RWPE2 (cell line): Measurements from ENCODE around the gene APCDD1L.
"Not testable (repeated sequence)": the region's sequence is repeated elsewhere in the genome, so short reads cannot be mapped to it uniquely, and the experiment has no call there.

ENCODE experiments used
- ATAC-seq: fragments of 200-7000 bp; cut with Tn5 transposase; 3 replicates; pipeline ENCODE4 v1.9.1; 2021; ENCODE audit warnings: low read depth
- DNase-seq: peaks from one replicate; pipeline ENCODE4 v3.0.0-alpha.2; 2020; ENCODE audit warnings: low spot score
- H3K27ac ChIP-seq: fragments of 450-650 bp; 2 replicates; pipeline ENCODE4 v1.5.1; 2017; ENCODE audit warnings: mild to moderate bottlenecking; ENCODE audit not compliant: poor library complexity, severe bottlenecking
- H3K27me3 ChIP-seq: fragments of 250-450 bp; sonication (Bioruptor Pico); 2 replicates; pipeline ENCODE4 v1.5.1; 2021; ENCODE audit warnings: mild to moderate bottlenecking, moderate library complexity; ENCODE audit not compliant: insufficient read depth, poor library complexity, severe bottlenecking
- H3K36me3 ChIP-seq: fragments of 250-450 bp; sonication (Bioruptor Pico); 2 replicates; pipeline ENCODE4 v1.5.1; 2020; ENCODE audit warnings: low read depth, mild to moderate bottlenecking, moderate library complexity
- H3K4me1 ChIP-seq: fragments of 250-450 bp; sonication (Bioruptor Pico); 2 replicates; pipeline ENCODE4 v1.5.1; 2021; ENCODE audit warnings: mild to moderate bottlenecking, moderate library complexity; ENCODE audit not compliant: insufficient read depth, poor library complexity, severe bottlenecking
- H3K4me3 ChIP-seq: fragments of 250-450 bp; sonication (Bioruptor Pico); 2 replicates; pipeline ENCODE4 v1.5.1; 2021; ENCODE audit warnings: mild to moderate bottlenecking, moderate library complexity; ENCODE audit not compliant: severe bottlenecking
- H3K9me3 ChIP-seq: fragments of 250-450 bp; sonication (Bioruptor Pico); 2 replicates; pipeline ENCODE4 v1.5.1; 2021; ENCODE audit warnings: mild to moderate bottlenecking, moderate library complexity; ENCODE audit not compliant: severe bottlenecking
- TF ChIP-seq, protein P1 (sequence below): fragments of 450-650 bp; IDR thresholded peaks from one replicate; pipeline ENCODE4 v1.5.1; 2017; ENCODE audit warnings: mild to moderate bottlenecking, moderate library complexity; ENCODE audit not compliant: poor library complexity, severe bottlenecking

The APCDD1L gene

DNA sequence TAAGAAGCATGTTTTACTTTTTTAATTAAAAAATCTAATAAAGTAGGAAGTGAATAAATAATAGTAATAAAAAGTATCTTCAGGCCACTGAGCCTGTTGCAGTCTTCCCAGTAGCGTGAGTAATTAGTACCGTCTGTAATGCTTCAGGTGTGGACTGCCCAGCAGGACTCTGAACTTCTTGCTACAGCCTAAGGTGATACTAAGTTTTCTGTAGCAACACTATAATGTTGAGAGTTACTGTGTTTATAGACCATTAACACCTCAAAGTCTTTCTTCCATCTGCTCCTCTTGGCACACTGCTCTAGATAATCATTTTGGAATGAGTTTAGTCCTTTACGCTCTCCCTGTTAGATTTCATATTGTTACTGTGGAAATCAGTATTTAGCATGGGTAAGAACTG is 97.8 kb downstream of the APCDD1L start:
- ATAC-seq: no peak
- no peaks in the 10 kb centered on the region for H3K27me3 ChIP-seq
- H3K9me3 ChIP-seq: no peaks in the 10 kb centered on the region
- TF ChIP-seq, protein P1, sequence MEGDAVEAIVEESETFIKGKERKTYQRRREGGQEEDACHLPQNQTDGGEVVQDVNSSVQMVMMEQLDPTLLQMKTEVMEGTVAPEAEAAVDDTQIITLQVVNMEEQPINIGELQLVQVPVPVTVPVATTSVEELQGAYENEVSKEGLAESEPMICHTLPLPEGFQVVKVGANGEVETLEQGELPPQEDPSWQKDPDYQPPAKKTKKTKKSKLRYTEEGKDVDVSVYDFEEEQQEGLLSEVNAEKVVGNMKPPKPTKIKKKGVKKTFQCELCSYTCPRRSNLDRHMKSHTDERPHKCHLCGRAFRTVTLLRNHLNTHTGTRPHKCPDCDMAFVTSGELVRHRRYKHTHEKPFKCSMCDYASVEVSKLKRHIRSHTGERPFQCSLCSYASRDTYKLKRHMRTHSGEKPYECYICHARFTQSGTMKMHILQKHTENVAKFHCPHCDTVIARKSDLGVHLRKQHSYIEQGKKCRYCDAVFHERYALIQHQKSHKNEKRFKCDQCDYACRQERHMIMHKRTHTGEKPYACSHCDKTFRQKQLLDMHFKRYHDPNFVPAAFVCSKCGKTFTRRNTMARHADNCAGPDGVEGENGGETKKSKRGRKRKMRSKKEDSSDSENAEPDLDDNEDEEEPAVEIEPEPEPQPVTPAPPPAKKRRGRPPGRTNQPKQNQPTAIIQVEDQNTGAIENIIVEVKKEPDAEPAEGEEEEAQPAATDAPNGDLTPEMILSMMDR: no peak
- H3K4me1 ChIP-seq: peaks cover 12% of the 10 kb centered on the region
- no peak overlapping the region for H3K27ac ChIP-seq
- H3K4me3 ChIP-seq: no peak overlapping the region
- DNase-seq: no peak
- H3K36me3 ChIP-seq: peaks cover 77% of the 10 kb centered on the region

DNA sequence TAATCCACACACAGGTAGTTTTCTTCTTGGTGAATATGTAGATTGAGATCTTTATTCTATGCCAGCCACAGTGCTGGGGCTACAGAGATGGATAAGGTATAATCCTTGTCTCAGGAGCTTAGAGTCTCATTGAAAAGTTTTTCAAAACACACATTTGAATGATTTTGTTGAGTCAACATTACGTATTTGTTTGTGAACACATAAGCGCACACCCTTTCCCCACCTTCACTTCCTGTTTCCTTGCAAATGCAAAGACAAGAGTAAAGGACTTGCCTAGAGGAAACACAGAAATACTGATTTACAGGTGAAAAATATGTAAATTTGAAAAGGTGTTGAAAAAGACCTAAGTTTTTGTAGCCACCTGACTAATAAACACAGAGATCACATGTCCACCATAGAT is 98.4 kb downstream of the APCDD1L start:
- peaks cover 74% of the 10 kb centered on the region for H3K36me3 ChIP-seq
- no peaks in the 10 kb centered on the region for H3K9me3 ChIP-seq
- H3K27me3 ChIP-seq: no peaks in the 10 kb centered on the region
- H3K27ac ChIP-seq: no peak overlapping the region
- H3K4me3 ChIP-seq: no peak overlapping the region
- peaks cover 16% of the 10 kb centered on the region for H3K4me1 ChIP-seq
- DNase-seq (no peak), ATAC-seq (no peak)
- TF ChIP-seq, protein P1: no peak

DNA sequence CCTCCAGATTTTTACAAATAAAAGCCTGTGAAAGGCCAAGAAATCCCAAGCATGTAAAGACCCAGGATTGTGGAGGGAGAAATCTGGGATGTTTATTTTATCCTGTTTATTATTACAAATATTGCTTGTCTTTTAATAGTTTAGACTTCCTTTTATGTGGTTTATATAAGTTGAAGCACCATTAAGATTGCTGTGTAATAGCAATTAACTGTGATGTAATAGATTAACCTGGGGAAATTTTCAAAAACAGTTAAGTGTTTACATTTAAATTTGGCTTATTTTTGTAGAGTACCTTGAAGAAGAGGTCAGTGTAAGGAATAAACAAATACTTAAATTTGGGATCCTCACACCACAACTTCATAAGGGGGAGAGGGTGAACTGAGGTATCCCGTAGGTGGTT is 99.1 kb downstream of the APCDD1L start:
- no peaks in the 10 kb centered on the region for H3K27me3 ChIP-seq
- peaks cover 16% of the 10 kb centered on the region for H3K4me1 ChIP-seq
- H3K36me3 ChIP-seq: peaks cover 71% of the 10 kb centered on the region
- no peaks in the 10 kb centered on the region for H3K9me3 ChIP-seq
- TF ChIP-seq, protein P1: no peak
- DNase-seq: no peak
- H3K27ac ChIP-seq: no peak overlapping the region
- ATAC-seq: no peak
- H3K4me3 ChIP-seq: no peak overlapping the region

DNA sequence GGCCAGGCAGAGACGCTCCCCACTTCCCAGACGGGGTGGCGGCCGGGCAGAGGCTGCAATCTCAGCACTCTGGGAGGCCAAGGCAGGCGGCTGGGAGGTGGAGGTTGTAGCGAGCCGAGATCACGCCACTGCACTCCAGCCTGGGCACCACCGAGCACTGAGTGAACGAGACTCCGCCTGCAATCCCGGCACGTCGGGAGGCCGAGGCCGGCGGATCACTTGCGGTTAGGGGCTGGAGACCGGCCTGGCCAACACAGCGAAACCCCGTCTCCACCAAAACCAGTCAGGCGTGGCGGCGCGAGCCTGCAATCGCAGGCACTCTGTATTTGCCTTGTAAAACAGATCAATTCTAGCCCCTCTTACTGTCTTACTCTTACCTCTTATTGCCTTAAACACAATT is 100.4 kb downstream of the APCDD1L start:
- ATAC-seq, H3K4me1 ChIP-seq, H3K27ac ChIP-seq, H3K27me3 ChIP-seq, DNase-seq, H3K4me3 ChIP-seq, H3K9me3 ChIP-seq: not testable (repeated sequence)
- peaks cover 68% of the 10 kb centered on the region for H3K36me3 ChIP-seq

- H3K27ac ChIP-seq, H3K4me3 ChIP-seq, H3K4me1 ChIP-seq, ATAC-seq, DNase-seq, H3K9me3 ChIP-seq, H3K27me3 ChIP-seq: not testable (repeated sequence)
- H3K36me3 ChIP-seq: peaks cover 68% of the 10 kb centered on the region
These were observed 101.0 kb downstream of the APCDD1L start for GRCh38 chr20:58414216-58414615.
